Amygdala (tissue), 56 donors: Measurements from ENCODE around the gene PACRGL.
A peak's percentile ranks its signal among the peaks of the same experiment; 100 is the strongest.
"Not testable (repeated sequence)": the region's sequence is repeated elsewhere in the genome, so short reads cannot be mapped to it uniquely, and the experiment has no call there.

Experiments
- DNase-seq, 56 donors: peaks; one replicate each; lab custom pipeline; 2025; lab: John Stamatoyannopoulos, UW

PACRGL gene

DNA sequence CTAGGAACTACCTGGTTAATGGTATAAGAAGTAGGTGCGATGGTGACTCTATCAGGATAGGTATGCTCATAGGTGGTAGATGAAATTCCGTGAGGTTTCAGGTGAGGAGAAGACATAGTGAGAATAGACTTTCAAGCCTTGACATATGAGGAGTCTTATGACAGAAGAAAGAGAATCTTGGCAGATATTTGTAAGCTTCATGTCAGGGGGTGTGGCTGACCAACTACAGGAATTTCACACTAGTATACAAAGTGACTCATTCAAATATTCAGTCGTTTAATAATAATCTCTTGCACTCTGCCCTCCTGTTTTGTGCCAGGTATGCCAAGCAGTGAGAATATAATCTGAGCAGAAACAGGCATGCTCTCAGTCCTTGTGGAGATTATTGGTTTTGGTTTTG, 22.8 kb downstream of the PACRGL start:
- DNase-seq, result no peak

DNA sequence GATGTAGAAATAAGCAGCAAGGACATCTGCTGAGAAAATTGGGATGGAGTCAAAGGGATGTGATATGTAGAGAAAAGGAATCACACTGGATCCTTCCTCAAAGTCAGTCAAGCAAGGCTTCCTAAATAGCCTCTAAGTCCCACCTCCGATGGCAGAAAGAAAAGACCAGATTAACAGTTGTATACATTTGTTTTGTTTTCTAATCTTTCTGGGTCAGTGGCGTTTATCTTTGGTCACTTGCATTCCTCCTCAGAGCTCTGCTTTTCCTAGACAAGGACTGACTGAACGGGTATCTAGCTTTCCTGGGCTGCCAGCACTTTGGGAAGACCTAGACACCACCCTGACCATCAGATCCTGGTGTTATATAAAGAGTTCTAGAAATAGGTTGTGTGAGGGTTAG, 23.2 kb downstream of the PACRGL start:
- no peak for DNase-seq

DNA sequence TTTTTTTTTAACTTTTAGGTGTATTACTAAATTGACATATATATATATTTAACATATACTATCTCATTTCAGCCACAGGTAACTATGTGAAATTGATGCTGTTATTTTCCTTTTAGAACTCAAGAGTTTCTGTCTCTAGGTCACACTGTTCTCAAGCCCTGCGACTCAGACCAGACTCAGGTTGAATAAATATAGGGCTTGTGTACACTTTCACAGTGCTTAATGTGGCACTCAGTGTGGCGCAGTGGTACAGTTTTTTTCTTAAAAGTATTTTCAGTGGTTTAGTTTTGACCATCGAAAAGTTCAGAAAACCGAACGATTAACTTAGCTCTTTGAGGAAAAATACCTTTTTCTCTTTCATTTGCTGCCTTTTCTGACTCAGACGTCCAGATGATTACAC, 24.7 kb downstream of the PACRGL start:
- DNase-seq, result no peak

GRCh38 chr4:20735931-20736330, 35.7 kb downstream of the PACRGL start:
- DNase-seq, result no peak

GRCh38 chr4:20746000-20746399, 45.7 kb downstream of the PACRGL start:
- DNase-seq, result not testable (repeated sequence)

DNA sequence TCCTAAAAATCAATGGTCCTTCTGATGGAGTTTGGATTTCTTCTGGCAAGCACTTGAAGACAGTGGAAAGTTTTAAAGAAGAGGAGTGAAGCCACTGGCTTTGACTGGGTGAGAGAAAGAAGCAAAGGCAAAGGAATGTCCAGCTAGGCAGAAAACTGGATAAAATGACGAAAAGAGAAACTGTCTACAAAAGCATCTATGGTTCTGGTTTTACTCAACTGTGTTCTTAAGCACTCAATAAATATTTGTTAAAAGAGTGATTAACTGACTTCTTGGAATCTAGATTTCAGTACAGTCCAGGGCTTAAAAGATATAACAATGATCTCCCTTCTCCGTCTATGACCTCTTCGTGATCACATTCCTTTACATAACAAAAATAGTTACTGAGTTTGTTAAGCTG, 52.4 kb downstream of the PACRGL start:
- DNase-seq, result no peak

DNA sequence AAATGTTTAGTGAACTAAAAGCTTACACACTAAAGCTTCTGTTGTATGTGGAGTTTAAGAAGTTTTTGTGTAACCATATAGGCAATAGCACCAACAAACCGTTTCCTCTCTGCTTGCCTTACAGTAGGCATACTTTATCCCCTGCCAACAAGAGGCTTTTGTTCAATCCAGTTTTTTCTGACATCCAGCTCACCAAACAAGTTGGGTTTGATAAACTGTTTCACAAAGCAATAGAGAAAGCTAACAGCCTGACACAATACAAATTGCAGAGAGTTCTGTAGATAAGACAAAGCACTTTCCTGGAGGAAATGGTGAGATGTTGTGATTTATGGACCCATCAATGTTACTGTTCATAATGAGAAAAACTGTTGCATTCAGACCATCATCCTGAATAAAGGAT, 53.8 kb downstream of the PACRGL start:
- no peak for DNase-seq

DNA sequence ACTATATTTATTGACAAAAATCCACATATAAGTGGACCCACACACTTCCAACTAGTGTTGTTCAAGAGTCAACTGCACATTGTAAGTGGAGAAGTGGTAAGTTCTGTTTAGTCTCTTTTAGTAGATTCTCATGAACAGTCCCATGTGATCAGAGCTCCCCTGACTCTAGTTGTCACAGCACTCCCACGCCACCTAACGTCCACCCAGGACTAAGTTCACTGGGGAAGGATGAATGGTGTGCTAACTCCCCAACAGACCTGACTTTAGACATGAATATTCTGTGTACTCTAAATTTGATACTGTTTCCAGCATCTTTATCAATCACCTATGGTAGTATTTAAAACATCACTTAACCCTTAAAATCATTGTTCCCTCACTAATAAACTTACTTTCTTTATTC, 59.8 kb downstream of the PACRGL start:
- DNase-seq, result no peak

DNA sequence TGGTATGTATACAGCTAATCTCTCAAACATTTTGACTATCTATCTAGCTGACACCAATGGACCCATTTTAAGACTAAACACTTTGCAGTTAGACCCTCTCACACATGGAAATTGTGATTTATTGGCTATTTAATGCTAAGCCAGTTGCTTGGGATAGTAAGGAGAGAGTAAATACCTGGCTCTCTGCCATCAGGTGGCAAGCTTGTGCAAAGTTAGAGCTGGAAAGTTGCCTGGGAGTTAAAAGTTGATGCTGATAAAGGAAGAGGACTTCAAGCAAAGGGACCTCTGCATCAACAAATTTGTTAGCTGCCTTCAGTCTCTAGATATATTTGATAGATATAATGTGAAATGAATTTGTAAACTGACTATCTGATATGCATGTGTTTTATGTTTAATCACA, 61.1 kb downstream of the PACRGL start:
- DNase-seq, result no peak

DNA sequence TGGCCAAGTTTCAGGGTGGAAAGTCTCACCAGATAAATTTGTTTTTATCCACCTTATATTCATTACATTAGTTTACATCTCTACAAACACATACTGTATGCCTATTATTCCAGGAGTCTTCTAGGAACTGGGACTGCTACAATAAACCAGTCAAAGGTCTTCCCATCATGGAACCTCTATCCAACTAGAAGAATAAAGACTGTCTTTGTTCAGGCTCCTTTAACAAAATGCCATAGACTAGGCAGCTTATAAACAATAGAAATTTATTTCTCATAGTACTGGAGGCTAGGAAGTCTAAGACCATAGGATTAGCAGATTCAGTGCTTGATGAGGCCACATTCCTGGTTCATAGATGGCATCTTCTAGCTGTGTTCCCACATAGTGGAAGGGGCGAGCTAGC, 61.6 kb downstream of the PACRGL start:
- DNase-seq, result no peak

- no peak for DNase-seq
Measured at GRCh38 chr4:20764366-20764992, 64.2 kb downstream of the PACRGL start.

- peak in 42 of 56 donors; percentile 0 to 68 (median 8) for DNase-seq
Measured at GRCh38 chr4:20773144-20773997, 73.1 kb downstream of the PACRGL start.

- DNase-seq, result no peak
Measured at GRCh38 chr4:20778896-20779295, 78.6 kb downstream of the PACRGL start.

DNA sequence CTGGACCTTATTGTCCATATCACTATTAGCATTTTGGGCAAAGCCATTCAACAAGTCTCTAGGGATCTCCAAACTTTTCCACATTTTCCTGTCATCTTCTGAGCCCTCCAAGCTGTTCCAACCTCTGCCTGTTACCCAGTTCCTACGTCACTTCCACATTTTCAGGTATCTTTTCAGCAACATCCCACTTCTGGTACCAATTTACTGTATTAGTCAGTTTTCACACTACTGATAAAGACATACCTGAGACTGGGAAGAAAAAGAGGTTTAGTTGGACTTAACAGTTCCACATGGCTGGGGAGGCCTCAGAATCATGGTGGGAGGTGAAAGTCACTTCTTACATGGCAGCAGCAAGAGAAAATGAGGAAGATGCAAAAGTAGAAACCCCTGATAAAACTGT, 82.9 kb downstream of the PACRGL start:
- DNase-seq, result not testable (repeated sequence)

- no peak for DNase-seq
Measured at GRCh38 chr4:20787940-20788665, 87.8 kb downstream of the PACRGL start.
